ENCODE results near the gene RNLS. TPM values are rescaled to one million over a fixed set of nuclear protein-coding genes. Genes with fewer than 3 reads are reported as not detected.

Gene RNLS
- total and polyA plus RNA-seq, 8 donors: 2.5 to 6.4 (median 5.9) TPM

DNA sequence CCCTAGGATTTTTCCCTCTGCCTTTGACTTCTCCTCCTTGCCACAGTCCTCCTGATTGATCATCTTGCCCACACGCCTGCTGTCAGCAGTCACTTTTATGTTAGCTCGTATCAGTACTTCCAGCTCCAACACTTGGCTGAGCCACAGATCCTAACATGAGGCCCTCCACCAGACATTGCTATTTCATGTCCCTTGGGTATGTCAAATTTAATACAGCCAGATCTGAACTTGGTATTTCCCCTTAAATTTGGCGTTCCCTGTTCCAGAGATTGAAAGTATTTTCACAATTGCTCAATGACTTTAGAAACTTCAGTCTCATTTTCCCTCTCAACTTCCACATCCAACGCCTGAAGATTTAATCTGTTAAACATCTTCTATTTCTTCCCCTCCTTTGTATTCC, 140.4 kb downstream of the RNLS start:
- no peak for DNase-seq
- no peak for FAIRE-seq
- Histone ChIP-seq H3K36me3 (no peaks in the 10 kb centered on the region), H3K27ac (no peak overlapping the region), H3K4me3 (no peak overlapping the region), H3K9me3 (no peaks in the 10 kb centered on the region), H3K27me3 (no peaks in the 10 kb centered on the region), H3K4me1 (no peaks in the 10 kb centered on the region)
- intact Hi-C loops (cut with DNase I): no loop called here
- no peak for ATAC-seq
- TF ChIP-seq, protein P1, sequence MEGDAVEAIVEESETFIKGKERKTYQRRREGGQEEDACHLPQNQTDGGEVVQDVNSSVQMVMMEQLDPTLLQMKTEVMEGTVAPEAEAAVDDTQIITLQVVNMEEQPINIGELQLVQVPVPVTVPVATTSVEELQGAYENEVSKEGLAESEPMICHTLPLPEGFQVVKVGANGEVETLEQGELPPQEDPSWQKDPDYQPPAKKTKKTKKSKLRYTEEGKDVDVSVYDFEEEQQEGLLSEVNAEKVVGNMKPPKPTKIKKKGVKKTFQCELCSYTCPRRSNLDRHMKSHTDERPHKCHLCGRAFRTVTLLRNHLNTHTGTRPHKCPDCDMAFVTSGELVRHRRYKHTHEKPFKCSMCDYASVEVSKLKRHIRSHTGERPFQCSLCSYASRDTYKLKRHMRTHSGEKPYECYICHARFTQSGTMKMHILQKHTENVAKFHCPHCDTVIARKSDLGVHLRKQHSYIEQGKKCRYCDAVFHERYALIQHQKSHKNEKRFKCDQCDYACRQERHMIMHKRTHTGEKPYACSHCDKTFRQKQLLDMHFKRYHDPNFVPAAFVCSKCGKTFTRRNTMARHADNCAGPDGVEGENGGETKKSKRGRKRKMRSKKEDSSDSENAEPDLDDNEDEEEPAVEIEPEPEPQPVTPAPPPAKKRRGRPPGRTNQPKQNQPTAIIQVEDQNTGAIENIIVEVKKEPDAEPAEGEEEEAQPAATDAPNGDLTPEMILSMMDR (IDR thresholded peaks at IDR 0.05): no peak
- 69 to 75% methylated on average over 4 of the region's 4 CpGs for WGBS, 2 donors

DNA sequence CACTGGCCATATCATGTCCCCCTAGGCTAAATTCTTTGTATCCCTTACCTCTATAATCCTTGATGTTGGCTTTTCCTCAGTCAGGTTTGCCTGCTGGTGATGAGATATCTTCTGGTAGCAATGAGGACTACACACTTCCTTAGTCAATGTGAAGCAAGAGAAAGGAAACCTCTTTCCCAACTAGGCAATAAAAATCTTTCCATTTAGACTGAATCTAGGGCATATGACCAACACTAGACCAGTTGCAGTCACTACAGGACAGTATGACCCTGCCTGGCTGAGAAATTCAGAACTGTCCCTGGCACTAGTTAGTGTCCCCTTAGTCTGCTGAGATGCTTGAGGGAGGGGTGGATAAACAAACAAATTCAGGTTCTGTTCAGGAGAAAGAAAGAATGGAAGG, 142.6 kb downstream of the RNLS start:
- no peak for DNase-seq
- Histone ChIP-seq H3K27me3 (no peaks in the 10 kb centered on the region), H3K9me3 (no peaks in the 10 kb centered on the region), H3K36me3 (no peaks in the 10 kb centered on the region), H3K4me3 (no peak overlapping the region), H3K4me1 (no peaks in the 10 kb centered on the region), H3K27ac (no peak overlapping the region)
- FAIRE-seq: no peak
- no peak for ATAC-seq
- intact Hi-C loops (cut with DNase I): no loop called here
- TF ChIP-seq, protein P1 (IDR thresholded peaks at IDR 0.05): no peak

DNA sequence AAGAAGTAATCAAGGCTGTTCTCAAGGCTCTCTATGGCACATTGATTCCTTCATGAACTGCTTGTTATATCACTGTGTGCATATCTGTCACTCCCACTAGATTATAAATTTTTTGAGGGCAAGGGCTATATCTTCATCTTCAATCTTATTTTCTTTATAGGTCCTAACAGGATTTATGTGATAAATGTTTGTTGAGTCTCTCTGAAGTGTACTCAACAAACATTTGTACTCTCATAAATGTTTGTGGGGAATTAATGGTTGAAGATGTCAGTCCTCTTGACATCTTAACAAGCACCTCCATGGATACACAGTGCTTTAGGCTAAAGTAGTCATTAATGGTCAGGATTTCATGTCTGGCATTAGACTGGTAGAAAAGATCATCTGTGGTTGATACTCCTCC, 143.2 kb downstream of the RNLS start:
- H3K4me3 ChIP-seq: no peak overlapping the region
- H3K4me1 ChIP-seq: no peaks in the 10 kb centered on the region
- ATAC-seq (no peak), DNase-seq (no peak), FAIRE-seq (no peak)
- no peaks in the 10 kb centered on the region for H3K9me3 ChIP-seq
- no peaks in the 10 kb centered on the region for H3K27me3 ChIP-seq
- H3K36me3 ChIP-seq: no peaks in the 10 kb centered on the region
- TF ChIP-seq, protein P1 (IDR thresholded peaks at IDR 0.05): no peak
- intact Hi-C loops (cut with DNase I): no loop called here
- no peak overlapping the region for H3K27ac ChIP-seq

DNA sequence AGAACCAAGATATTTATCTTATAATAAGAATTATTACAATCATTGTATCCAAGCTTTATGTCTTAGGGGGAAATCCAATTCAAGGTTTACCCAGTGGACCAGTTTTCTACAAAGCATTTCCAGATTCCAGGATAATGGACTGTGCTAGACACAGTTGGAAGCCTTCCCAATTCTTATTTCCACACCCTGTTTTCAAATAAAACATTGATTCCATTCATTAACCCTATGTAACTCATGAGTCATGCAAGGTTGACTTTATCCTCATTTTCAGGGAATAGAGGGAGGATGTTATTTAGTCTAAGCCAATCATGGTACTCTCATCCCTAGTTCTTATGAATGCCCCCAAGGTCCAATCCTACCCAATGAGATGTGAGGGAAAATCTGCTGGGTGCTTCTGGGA, 145.7 kb downstream of the RNLS start:
- FAIRE-seq (no peak), DNase-seq (no peak), ATAC-seq (no peak)
- H3K36me3 ChIP-seq: no peaks in the 10 kb centered on the region
- intact Hi-C loops (cut with DNase I): no loop called here
- no peaks in the 10 kb centered on the region for H3K9me3 ChIP-seq
- no peak overlapping the region for H3K27ac ChIP-seq
- no peak overlapping the region for H3K4me3 ChIP-seq
- H3K27me3 ChIP-seq: no peaks in the 10 kb centered on the region
- TF ChIP-seq, protein P1 (IDR thresholded peaks at IDR 0.05): no peak
- H3K4me1 ChIP-seq: no peaks in the 10 kb centered on the region

DNA sequence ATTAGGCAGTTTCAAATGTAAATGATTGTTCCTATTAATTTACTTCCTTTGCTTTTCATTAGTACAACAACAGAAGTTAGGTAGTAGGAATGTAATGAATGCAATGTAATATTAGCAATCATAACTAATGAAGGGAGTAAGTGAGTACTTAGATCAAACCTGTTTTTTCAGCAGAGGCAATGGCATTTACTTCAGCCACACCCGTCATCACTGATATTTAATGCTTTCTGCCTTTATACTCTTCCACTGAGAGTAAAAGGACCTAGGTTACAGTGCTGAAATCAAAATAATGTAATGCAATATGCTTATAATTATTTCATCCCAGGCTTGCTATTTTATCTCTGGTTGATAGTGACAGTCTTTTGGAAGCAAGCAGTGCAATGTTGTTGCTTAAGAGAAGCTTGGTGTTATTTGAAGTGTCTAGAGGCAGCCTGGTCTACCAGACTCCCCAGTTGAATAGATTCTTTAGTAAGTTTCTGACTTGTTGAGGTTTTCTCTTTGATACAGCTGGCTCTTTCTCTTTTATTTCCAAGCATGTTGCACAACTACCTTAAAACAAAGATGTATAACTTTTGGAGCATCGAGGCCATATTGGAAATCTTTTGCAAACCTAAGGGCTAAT, 149.4 kb downstream of the RNLS start:
- intact Hi-C loops (cut with DNase I): no loop called here
- ATAC-seq (no peak), DNase-seq (no peak), FAIRE-seq (no peak)
- no peaks in the 10 kb centered on the region for H3K9me3 ChIP-seq
- TF ChIP-seq, protein P1 (IDR thresholded peaks at IDR 0.05): no peak
- no peaks in the 10 kb centered on the region for H3K4me1 ChIP-seq
- H3K4me3 ChIP-seq: no peak overlapping the region
- no peaks in the 10 kb centered on the region for H3K27me3 ChIP-seq
- 84% methylated on average over 2 of the region's 2 CpGs for WGBS, 2 donors
- H3K27ac ChIP-seq: no peak overlapping the region
- no peaks in the 10 kb centered on the region for H3K36me3 ChIP-seq
